IMR-90 (cell line): Measurements from ENCODE around the gene CDK10. TPM values are rescaled to one million over a fixed set of nuclear protein-coding genes. Genes with fewer than 3 reads are reported as not detected.

Experiments used
- ATAC-seq: fragments of 200-7000 bp; cut with Tn5 transposase; 2 replicates; pipeline ENCODE4 v1.9.1; 2020; ENCODE audit warnings: low read depth, mild to moderate bottlenecking, moderate library complexity
- BruUV-seq: library from RNA; stranded (reverse); fragments of 400-500 nt; replicated peaks from 2 replicates; lab custom pipeline; 2021; lab: Mats Ljungman, UMichigan
- CTCF ChIA-PET: fragments of 300-600 bp; formaldehyde crosslinking; extraction: SDS; loops from one replicate; lab custom pipeline; 2021; ENCODE audit warnings: antibody characterized with exemption; lab: Yijun Ruan, JAX
- POLR2A ChIA-PET: fragments of 300-600 bp; sonication (Branson Sonifier 250); formaldehyde crosslinking; loops from one replicate; lab custom pipeline; 2022; ENCODE audit warnings: antibody characterized with exemption; ENCODE audit not compliant: unreplicated experiment; lab: Charles Lee
- DNase-seq: peaks from one replicate; pipeline ENCODE4 v3.0.0; 2013
- H2AFZ ChIP-seq: replicated peaks from 2 replicates; pipeline ENCODE3; 2013; ENCODE audit warnings: low read length, mild to moderate bottlenecking; ENCODE audit not compliant: poor library complexity
- H2AK5ac ChIP-seq: 2 replicates; pipeline ENCODE4 v1.6.1; 2013; ENCODE audit warnings: low read depth, low read length, inconsistent platforms
- H2AK9ac ChIP-seq: replicated peaks from 2 replicates; pipeline ENCODE3; 2013; ENCODE audit warnings: mild to moderate bottlenecking, low read depth, low read length, moderate library complexity; ENCODE audit not compliant: poor library complexity
- H2BK120ac ChIP-seq: 2 replicates; pipeline ENCODE4 v1.6.1; 2013; ENCODE audit warnings: low read depth, low read length, inconsistent platforms
- H2BK15ac ChIP-seq: 3 replicates; pipeline ENCODE4 v1.6.1; 2013; ENCODE audit warnings: low read depth, low read length, inconsistent platforms
- H2BK20ac ChIP-seq: 2 replicates; pipeline ENCODE4 v1.6.1; 2013; ENCODE audit warnings: low read depth, mild to moderate bottlenecking, inconsistent platforms, low read length, moderate library complexity
- H2BK5ac ChIP-seq: 2 replicates; pipeline ENCODE4 v1.6.1; 2013; ENCODE audit warnings: mild to moderate bottlenecking, low read depth, low read length, inconsistent platforms; ENCODE audit not compliant: poor library complexity, severe bottlenecking
- H3K14ac ChIP-seq: replicated peaks from 2 replicates; pipeline ENCODE4 v1.6.1; 2013; ENCODE audit warnings: low read depth, low read length, inconsistent platforms
- H3K18ac ChIP-seq: 2 replicates; pipeline ENCODE4 v1.6.1; 2013; ENCODE audit warnings: low read depth, low read length, control low read depth
- H3K23ac ChIP-seq: 2 replicates; pipeline ENCODE4 v1.6.1; 2013; ENCODE audit warnings: low read depth, low read length, inconsistent platforms
- H3K27ac ChIP-seq: 2 replicates; pipeline ENCODE4 v1.5.1; 2013; ENCODE audit warnings: mild to moderate bottlenecking, control low read depth, low read length; ENCODE audit not compliant: insufficient read depth
- H3K27me3 ChIP-seq: 2 replicates; pipeline ENCODE4 v1.6.1; 2013; ENCODE audit warnings: low read length; ENCODE audit not compliant: control insufficient read depth, insufficient read depth
- H3K36me3 ChIP-seq: 2 replicates; pipeline ENCODE4 v1.6.1; 2013; ENCODE audit warnings: low read length, mixed read lengths; ENCODE audit not compliant: control insufficient read depth, insufficient read depth
- H3K4ac ChIP-seq: 2 replicates; pipeline ENCODE4 v1.6.1; 2013; ENCODE audit warnings: low read depth, low read length, inconsistent platforms
- H3K4me1 ChIP-seq: 2 replicates; pipeline ENCODE4 v1.6.1; 2013; ENCODE audit warnings: low read length, mixed read lengths; ENCODE audit not compliant: control insufficient read depth, insufficient read depth
- H3K4me2 ChIP-seq: 2 replicates; pipeline ENCODE4 v1.6.1; 2013; ENCODE audit warnings: low read depth, mild to moderate bottlenecking, control low read depth, low read length, moderate library complexity
- H3K4me3 ChIP-seq: 2 replicates; pipeline ENCODE4 v1.5.1; 2013; ENCODE audit warnings: low read depth, mild to moderate bottlenecking, control low read depth, low read length, moderate library complexity; ENCODE audit not compliant: insufficient read depth
- H3K56ac ChIP-seq: 2 replicates; pipeline ENCODE4 v1.6.1; 2013; ENCODE audit warnings: low read length, inconsistent platforms; ENCODE audit not compliant: insufficient read depth; ENCODE audit errors: extremely low read depth
- H3K79me1 ChIP-seq, 2 experiments: 2 replicates each; pipeline ENCODE4 v1.6.1; 2013; ENCODE audit warnings: low read length in 2 of 2, inconsistent platforms in 1 of 2, low read depth in 1 of 2
- H3K9ac ChIP-seq: 2 replicates; pipeline ENCODE4 v1.6.1; 2013; ENCODE audit warnings: low read depth, low read length, control low read depth
- H3K9me1 ChIP-seq: 2 replicates; pipeline ENCODE4 v1.6.1; 2013; ENCODE audit warnings: low read length, inconsistent platforms; ENCODE audit not compliant: insufficient read depth
- H3K9me3 ChIP-seq: 2 replicates; pipeline ENCODE4 v1.6.1; 2013; ENCODE audit warnings: low read length; ENCODE audit not compliant: control insufficient read depth, insufficient read depth
- H4K20me1 ChIP-seq: 2 replicates; pipeline ENCODE4 v1.6.1; 2013; ENCODE audit warnings: low read length, inconsistent platforms; ENCODE audit not compliant: insufficient read depth
- H4K5ac ChIP-seq: 2 replicates; pipeline ENCODE4 v1.6.1; 2013; ENCODE audit warnings: mild to moderate bottlenecking, low read depth, low read length, control low read depth
- H4K8ac ChIP-seq, 2 experiments: 2 replicates each; pipeline ENCODE4 v1.6.1; 2013; ENCODE audit warnings: low read depth in 2 of 2, low read length in 2 of 2, control low read depth in 1 of 2, inconsistent platforms in 1 of 2
- H4K91ac ChIP-seq: 2 replicates; pipeline ENCODE4 v1.6.1; 2013; ENCODE audit warnings: low read depth, low read length, inconsistent platforms; ENCODE audit not compliant: insufficient read depth
- BHLHE40 ChIP-seq: fragments of 150-350 bp; IDR thresholded peaks from 2 replicates; pipeline ENCODE4 v1.6.1; 2016; ENCODE audit warnings: mild to moderate bottlenecking, low read depth, low read length
- CEBPB ChIP-seq: IDR thresholded peaks from 2 replicates; pipeline ENCODE4 v1.6.1; 2012; ENCODE audit warnings: low read depth, low read length, improper control_type of control experiment
- MAFK ChIP-seq: IDR thresholded peaks from 2 replicates; pipeline ENCODE4 v1.6.1; 2012; ENCODE audit warnings: low read depth, low read length, improper control_type of control experiment
- MAZ ChIP-seq: IDR thresholded peaks from 2 replicates; pipeline ENCODE4 v1.6.1; 2012; ENCODE audit warnings: low read depth, mild to moderate bottlenecking, low read length, improper control_type of control experiment, moderate library complexity, borderline replicate concordance
- POLR2A ChIP-seq: IDR thresholded peaks from 2 replicates; pipeline ENCODE4 v1.6.1; 2012; ENCODE audit warnings: mild to moderate bottlenecking, low read depth, low read length
- RAD21 ChIP-seq: IDR thresholded peaks from 2 replicates; pipeline ENCODE4 v1.6.1; 2012; ENCODE audit warnings: low read length, improper control_type of control experiment
- RFX5 ChIP-seq: IDR thresholded peaks from 2 replicates; pipeline ENCODE4 v1.8.0; 2012; ENCODE audit warnings: low read depth, mild to moderate bottlenecking, low read length, moderate library complexity
- SMC3 ChIP-seq: fragments of 150-350 bp; IDR thresholded peaks from 2 replicates; pipeline ENCODE4 v1.6.1; 2016; ENCODE audit warnings: low read depth, mild to moderate bottlenecking, antibody characterized with exemption, low read length, moderate library complexity
- WGBS, 2 experiments: methylation state at CpG; one replicate each; pipeline versions ENCODE4 v1.1.5 to v1.1.7; 2013; ENCODE audit warnings: missing lambda C conversion rate in 2 of 2; ENCODE audit not compliant: insufficient read length in 1 of 2; ENCODE audit errors: extremely low coverage in 2 of 2; 5-methylcytosine and 5-hydroxymethylcytosine counted together
- dilution Hi-C: fragments of 300-500 bp; cut with HindIII; formaldehyde crosslinking; loops from one replicate; pipeline ENCODE4 v1.14.3; 2018; ENCODE audit warnings: low sequenced_read_pairs; ENCODE audit not compliant: unreplicated experiment
- in situ Hi-C: fragments of 300-500 bp; cut with MboI; formaldehyde crosslinking; loops from 3 replicates; pipeline ENCODE4 v1.14.3; 2019; ENCODE audit warnings: low sequenced_read_pairs, inconsistent platforms, mixed read lengths
- intact Hi-C: fragments of 100-400 bp; cut with micrococcal nuclease; formaldehyde crosslinking; loops from 2 replicates; pipeline ENCODE4 v1.10.0; 2022
- polyA plus RNA-seq, 3 experiments: library from polyadenylated mRNA; depleted of rRNA; stranded (reverse); fragments of >200 nt; gene quantifications; 2 replicates each; pipeline ENCODE4 v1.2.3, GENCODE V29; 2012; ENCODE audit warnings: low replicate concordance in 1 of 3
- total RNA-seq: library from RNA; depleted of rRNA; stranded (reverse); fragments of >200 nt; gene quantifications from 2 replicates; pipeline ENCODE4 v1.2.3, GENCODE V29; 2012

Gene CDK10
- total and polyA plus RNA-seq, 2 of the 4 experiments (the other 2 are of a cell fraction) = 19.5 to 61.8 TPM

DNA sequence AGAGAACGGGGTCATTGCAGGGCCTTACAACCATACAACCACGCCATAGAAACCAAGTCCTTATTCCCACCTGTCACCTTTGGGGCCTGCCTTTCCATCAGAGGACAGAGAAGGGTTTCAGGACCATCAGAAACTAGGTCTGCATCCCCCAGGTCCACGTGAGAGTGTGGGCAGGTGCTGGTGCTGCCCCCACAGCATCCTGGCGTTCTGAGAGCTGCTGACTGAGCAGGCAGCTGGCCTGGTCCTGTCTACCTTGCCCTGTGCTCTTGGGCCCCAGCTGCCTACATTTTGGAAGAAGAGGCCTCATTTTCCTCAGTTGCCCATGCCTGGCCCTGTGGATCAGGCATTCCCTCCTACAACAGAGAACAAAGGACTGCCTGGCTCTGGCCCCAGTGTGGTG lies 56.5 kb downstream of the CDK10 start:
- no peaks in the 10 kb centered on the region for H3K27me3 ChIP-seq
- H3K18ac ChIP-seq = no peak overlapping the region
- H4K91ac ChIP-seq = no peak overlapping the region
- in situ Hi-C loops = no loop called here
- no peak overlapping the region for H3K14ac ChIP-seq
- no peak for ATAC-seq
- TF ChIP-seq CEBPB = no peak
- no peak for TF ChIP-seq RFX5
- TF ChIP-seq MAFK = no peak
- TF ChIP-seq BHLHE40 = no peak
- no peak for TF ChIP-seq MAZ
- TF ChIP-seq POLR2A = no peak
- no peak for TF ChIP-seq RAD21
- no peak for TF ChIP-seq SMC3
- H3K23ac ChIP-seq = no peak overlapping the region
- no peak overlapping the region for H3K9ac ChIP-seq
- WGBS, 2 experiments = 100% methylated on average over 2 of the region's 4 CpGs; no CpG with 5 or more reads in 1 of the 2 experiments
- H2BK15ac ChIP-seq = no peak overlapping the region
- peak overlapping the region; percentile 58 for H2AK9ac ChIP-seq
- no peak overlapping the region for H2AK5ac ChIP-seq
- peaks cover 48% of the 10 kb centered on the region for H3K36me3 ChIP-seq
- no peak overlapping the region for H2BK120ac ChIP-seq
- no peaks in the 10 kb centered on the region; a peak in 1 of 4 replicates for H3K79me1 ChIP-seq
- no peak overlapping the region for H2BK5ac ChIP-seq
- dilution Hi-C loops = no loop called here
- intact Hi-C loops = no loop called here
- no peaks in the 10 kb centered on the region for H3K9me1 ChIP-seq
- H3K4me1 ChIP-seq = no peaks in the 10 kb centered on the region
- CTCF ChIA-PET = no interaction called here
- H4K8ac ChIP-seq = no peak overlapping the region
- no peak overlapping the region for H3K4me2 ChIP-seq
- POLR2A ChIA-PET = interaction anchor here (0.7 kb wide), 1 partner anchor 34 kb away, joined by 9 read pairs; no protein-coding TSS in a partner anchor
- no peak overlapping the region for H2AFZ ChIP-seq
- H2BK20ac ChIP-seq = no peak overlapping the region
- BruUV-seq = no TSS peak
- H3K4me3 ChIP-seq = no peak overlapping the region
- no peak overlapping the region for H3K56ac ChIP-seq
- no peak overlapping the region for H3K27ac ChIP-seq
- no peak overlapping the region for H3K4ac ChIP-seq
- no peak overlapping the region; the same call in 1 of the 2 replicates for H4K5ac ChIP-seq
- no peak for DNase-seq
- H4K20me1 ChIP-seq = 0 out of 2 replicates have a peak, but pooled peaks cover 4% of the 10 kb centered on the region
- no peaks in the 10 kb centered on the region for H3K9me3 ChIP-seq
